OCI-LY3 (cell line): ENCODE measurements around the gene LDLRAD4.

Experiments used
- EZH2phosphoT487 ChIP-seq: fragments of 200-600 bp; shearing (Covaris generic); IDR thresholded peaks from 2 replicates; pipeline ENCODE4 v1.6.1; 2018; ENCODE audit warnings: antibody characterized with exemption, mixed run types, low read depth
- TF ChIP-seq, protein P1 (sequence below): fragments of 200-600, 300-600 bp; sonication (generic); IDR thresholded peaks from 2 replicates; pipeline ENCODE4 v1.5.1; 2014; ENCODE audit warnings: antibody characterized with exemption, low read length, low read depth

DNA sequence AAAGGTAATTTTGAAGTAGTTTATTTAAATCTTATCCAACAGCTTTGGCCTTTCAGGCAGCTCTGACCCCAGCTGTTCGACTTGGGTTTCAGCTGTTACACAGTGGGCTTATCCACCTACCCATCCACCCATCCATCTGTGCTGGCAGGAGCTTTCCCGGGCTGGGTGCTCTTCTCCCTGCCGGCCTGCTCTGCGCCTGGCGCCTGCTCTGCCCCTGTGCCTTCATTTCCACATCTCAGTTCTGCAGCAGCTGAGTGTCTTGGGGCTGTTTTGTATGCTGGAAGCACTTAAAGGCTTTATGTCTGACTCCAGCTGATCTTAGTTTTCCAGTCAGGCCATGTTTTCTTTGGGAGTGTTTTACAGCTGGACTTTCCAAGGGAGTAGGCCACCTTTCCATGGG, 24.2 kb downstream of the LDLRAD4 start:
- TF ChIP-seq, protein P1, sequence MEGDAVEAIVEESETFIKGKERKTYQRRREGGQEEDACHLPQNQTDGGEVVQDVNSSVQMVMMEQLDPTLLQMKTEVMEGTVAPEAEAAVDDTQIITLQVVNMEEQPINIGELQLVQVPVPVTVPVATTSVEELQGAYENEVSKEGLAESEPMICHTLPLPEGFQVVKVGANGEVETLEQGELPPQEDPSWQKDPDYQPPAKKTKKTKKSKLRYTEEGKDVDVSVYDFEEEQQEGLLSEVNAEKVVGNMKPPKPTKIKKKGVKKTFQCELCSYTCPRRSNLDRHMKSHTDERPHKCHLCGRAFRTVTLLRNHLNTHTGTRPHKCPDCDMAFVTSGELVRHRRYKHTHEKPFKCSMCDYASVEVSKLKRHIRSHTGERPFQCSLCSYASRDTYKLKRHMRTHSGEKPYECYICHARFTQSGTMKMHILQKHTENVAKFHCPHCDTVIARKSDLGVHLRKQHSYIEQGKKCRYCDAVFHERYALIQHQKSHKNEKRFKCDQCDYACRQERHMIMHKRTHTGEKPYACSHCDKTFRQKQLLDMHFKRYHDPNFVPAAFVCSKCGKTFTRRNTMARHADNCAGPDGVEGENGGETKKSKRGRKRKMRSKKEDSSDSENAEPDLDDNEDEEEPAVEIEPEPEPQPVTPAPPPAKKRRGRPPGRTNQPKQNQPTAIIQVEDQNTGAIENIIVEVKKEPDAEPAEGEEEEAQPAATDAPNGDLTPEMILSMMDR, result no peak
- TF ChIP-seq EZH2phosphoT487, result no peak
